Measurements from ENCODE around the gene CLRN1. TPM values are rescaled to one million over a fixed set of nuclear protein-coding genes. Genes with fewer than 3 reads are reported as not detected.

CLRN1 gene
- total and polyA plus RNA-seq, 10 donors: not detected

- H3K4me3 ChIP-seq: no peak overlapping the region
- WGBS, 5 donors: 56 to 82% (median 60%) methylated on average over 4 of the region's 4 CpGs
- H3K9me3 ChIP-seq: no peaks in the 10 kb centered on the region
- H3K4me1 ChIP-seq: no peaks in the 10 kb centered on the region
- no peak for DNase-seq
- H3K27ac ChIP-seq: no peak overlapping the region
- peaks cover 0 to 4% (median 0%) of the 10 kb centered on the region in 7 donors for H3K27me3 ChIP-seq (replicated peaks in 1 of 7)
- H3K36me3 ChIP-seq: no peaks in the 10 kb centered on the region
- intact Hi-C loops (cut with DNase I; ENCODE audit: low total_unique reads): no loop called here
- TF ChIP-seq CTCF (IDR thresholded peaks at IDR 0.05 in 8 of 11, conservative IDR thresholded peaks at IDR 0.05 in 3 of 11) (no peak), POLR2A (IDR thresholded peaks at IDR 0.05) (no peak), POLR2AphosphoS5 (IDR thresholded peaks at IDR 0.05) (no peak)
Observed at GRCh38 chr3:151014501-151015018, 42.0 kb upstream of the CLRN1 start.

- intact Hi-C loops (cut with DNase I; ENCODE audit: low total_unique reads): no loop called here
- Histone ChIP-seq H3K4me1 (no peaks in the 10 kb centered on the region), H3K27me3 (replicated peaks in 1 of 7) (peaks cover 0 to 4% (median 0%) of the 10 kb centered on the region in 7 donors), H3K9me3 (no peaks in the 10 kb centered on the region), H3K36me3 (no peaks in the 10 kb centered on the region), H3K27ac (no peak overlapping the region), H3K4me3 (no peak overlapping the region)
- WGBS, 5 donors: 83 to 95% (median 88%) methylated on average over 3 of the region's 3 CpGs
- TF ChIP-seq POLR2A (IDR thresholded peaks at IDR 0.05) (no peak), POLR2AphosphoS5 (IDR thresholded peaks at IDR 0.05) (no peak), CTCF (IDR thresholded peaks at IDR 0.05 in 8 of 11, conservative IDR thresholded peaks at IDR 0.05 in 3 of 11) (no peak)
- DNase-seq: no peak
Observed at GRCh38 chr3:151012753-151013152, 40.2 kb upstream of the CLRN1 start.

- DNase-seq: no peak
- intact Hi-C loops (cut with DNase I; ENCODE audit: low total_unique reads): no loop called here
- H3K9me3 ChIP-seq: no peaks in the 10 kb centered on the region
- H3K27ac ChIP-seq: no peak overlapping the region
- H3K36me3 ChIP-seq: no peaks in the 10 kb centered on the region
- no peak overlapping the region for H3K4me3 ChIP-seq
- H3K4me1 ChIP-seq: no peaks in the 10 kb centered on the region
- H3K27me3 ChIP-seq (replicated peaks in 1 of 7): no peaks in the 10 kb centered on the region
- TF ChIP-seq CTCF (IDR thresholded peaks at IDR 0.05 in 8 of 11, conservative IDR thresholded peaks at IDR 0.05 in 3 of 11) (no peak), POLR2A (IDR thresholded peaks at IDR 0.05) (no peak), POLR2AphosphoS5 (IDR thresholded peaks at IDR 0.05) (no peak)
- 28 to 34% (median 30%) methylated on average over 4 of the region's 4 CpGs for WGBS, 5 donors
Observed at GRCh38 chr3:151011427-151011826, 38.9 kb upstream of the CLRN1 start.

- H3K9me3 ChIP-seq: no peaks in the 10 kb centered on the region
- H3K4me3 ChIP-seq: no peak overlapping the region
- WGBS, 5 donors: 71 to 89% (median 83%) methylated on average over 4 of the region's 4 CpGs
- no peak for DNase-seq
- no peaks in the 10 kb centered on the region for H3K27me3 ChIP-seq (replicated peaks in 1 of 7)
- TF ChIP-seq POLR2A (IDR thresholded peaks at IDR 0.05) (no peak), POLR2AphosphoS5 (IDR thresholded peaks at IDR 0.05) (no peak), CTCF (IDR thresholded peaks at IDR 0.05 in 8 of 11, conservative IDR thresholded peaks at IDR 0.05 in 3 of 11) (no peak)
- intact Hi-C loops (cut with DNase I; ENCODE audit: low total_unique reads): no loop called here
- no peaks in the 10 kb centered on the region for H3K4me1 ChIP-seq
- no peaks in the 10 kb centered on the region for H3K36me3 ChIP-seq
- H3K27ac ChIP-seq: no peak overlapping the region
Observed at GRCh38 chr3:151009981-151010380, 37.5 kb upstream of the CLRN1 start.
